ENCODE results near the gene CROCC2.
A peak's percentile ranks its signal among the peaks of the same experiment; 100 is the strongest.

Gene CROCC2

DNA sequence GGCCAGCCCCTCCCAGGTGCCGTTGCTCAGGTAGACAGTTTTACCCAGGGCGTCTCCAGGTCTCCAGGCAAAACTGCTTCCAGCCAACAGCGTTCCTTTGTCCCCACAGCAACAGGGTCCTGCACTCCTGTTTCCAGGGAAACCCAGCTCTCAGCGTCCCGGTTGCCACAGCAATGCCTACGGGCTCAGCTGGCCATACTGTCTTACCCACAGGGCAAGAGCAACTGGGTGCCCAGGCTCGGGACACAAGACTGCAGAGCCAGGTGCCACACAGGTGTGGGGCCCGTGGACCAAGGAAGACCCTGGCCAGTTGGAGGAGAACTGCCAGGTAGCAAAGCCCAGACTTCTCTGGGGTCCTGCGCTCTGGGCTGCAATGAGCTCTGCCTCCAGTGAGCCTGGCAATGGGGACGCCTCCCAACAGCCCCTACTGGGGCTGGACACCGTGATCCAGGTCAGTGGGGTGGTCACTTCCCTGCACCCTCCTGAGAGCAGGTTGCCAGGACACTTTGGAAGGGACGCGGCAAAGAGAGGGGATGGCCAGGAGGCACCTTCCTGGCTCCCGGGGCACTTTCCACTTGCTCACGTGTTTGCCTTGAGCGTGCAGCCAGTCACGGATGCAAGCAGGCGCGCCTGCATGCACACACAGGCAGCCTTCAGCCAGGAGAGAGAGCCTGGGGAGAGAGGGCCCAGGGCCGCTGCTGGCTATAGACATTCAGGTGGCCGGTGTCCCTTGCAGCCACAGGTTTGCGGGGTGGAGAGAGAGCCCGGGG is at the start of gene CROCC2:
CROCC2 (plus strand) TSS at position 196 of the 770 bp plus-strand sequence; CDS start at position 374, 178 bp downstream.
- no peak for DNase-seq

GRCh38 chr2:240857039-240858008 is 48.8 kb upstream of the CROCC2 start:
- no peak for DNase-seq

- DNase-seq: no peak
Measured at GRCh38 chr2:240858321-240858720, 47.8 kb upstream of the CROCC2 start.

GRCh38 chr2:240858871-240859270 is 47.3 kb upstream of the CROCC2 start:
- DNase-seq: no peak

DNA sequence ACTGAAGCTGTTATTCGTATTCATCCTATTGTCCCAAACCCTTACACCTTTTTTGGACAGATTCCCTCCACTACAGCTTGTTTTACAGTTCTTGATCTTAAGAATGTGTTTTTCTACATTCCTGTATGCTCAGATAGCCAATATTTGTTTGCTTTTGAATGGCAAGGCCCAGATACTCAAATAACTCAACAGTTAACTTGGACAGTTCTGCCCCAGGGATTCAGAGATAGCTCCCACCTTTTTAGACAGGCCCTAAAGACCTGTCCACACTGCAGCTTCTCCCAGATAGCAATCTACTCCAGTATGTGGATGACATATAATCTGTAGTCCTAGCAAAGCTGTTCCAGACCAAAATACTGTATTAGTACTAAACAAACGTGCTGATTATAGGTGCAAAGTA is 44.6 kb upstream of the CROCC2 start:
- DNase-seq: no peak

GRCh38 chr2:240864475-240864874 is 41.7 kb upstream of the CROCC2 start:
- DNase-seq: no peak

DNA sequence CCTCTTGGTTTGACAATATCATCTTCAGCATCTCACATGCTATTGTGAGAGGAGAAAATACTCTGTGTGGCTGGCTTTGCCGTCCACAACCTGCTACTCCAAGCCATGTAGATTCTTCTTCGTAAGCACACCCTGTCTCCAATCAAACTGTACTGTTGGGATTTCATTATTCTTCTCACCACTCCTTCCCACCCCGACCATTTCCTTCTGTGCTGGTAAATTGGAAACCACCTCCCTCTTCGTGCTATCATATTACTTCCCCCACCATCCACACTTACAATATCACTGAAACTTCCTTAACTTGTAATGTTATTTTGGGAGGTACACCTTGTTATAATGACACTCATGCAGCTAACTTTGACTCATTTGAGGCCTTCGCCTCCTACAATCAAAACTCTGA is 40.7 kb upstream of the CROCC2 start:
- no peak for DNase-seq

- peak; percentile 13 for DNase-seq
Measured at GRCh38 chr2:240868286-240869108, 37.6 kb upstream of the CROCC2 start, which contains the start of gene AGXT. AGXT (plus strand) TSS chr2:240868824; CDS start chr2:240868866, 42 bp downstream.

DNA sequence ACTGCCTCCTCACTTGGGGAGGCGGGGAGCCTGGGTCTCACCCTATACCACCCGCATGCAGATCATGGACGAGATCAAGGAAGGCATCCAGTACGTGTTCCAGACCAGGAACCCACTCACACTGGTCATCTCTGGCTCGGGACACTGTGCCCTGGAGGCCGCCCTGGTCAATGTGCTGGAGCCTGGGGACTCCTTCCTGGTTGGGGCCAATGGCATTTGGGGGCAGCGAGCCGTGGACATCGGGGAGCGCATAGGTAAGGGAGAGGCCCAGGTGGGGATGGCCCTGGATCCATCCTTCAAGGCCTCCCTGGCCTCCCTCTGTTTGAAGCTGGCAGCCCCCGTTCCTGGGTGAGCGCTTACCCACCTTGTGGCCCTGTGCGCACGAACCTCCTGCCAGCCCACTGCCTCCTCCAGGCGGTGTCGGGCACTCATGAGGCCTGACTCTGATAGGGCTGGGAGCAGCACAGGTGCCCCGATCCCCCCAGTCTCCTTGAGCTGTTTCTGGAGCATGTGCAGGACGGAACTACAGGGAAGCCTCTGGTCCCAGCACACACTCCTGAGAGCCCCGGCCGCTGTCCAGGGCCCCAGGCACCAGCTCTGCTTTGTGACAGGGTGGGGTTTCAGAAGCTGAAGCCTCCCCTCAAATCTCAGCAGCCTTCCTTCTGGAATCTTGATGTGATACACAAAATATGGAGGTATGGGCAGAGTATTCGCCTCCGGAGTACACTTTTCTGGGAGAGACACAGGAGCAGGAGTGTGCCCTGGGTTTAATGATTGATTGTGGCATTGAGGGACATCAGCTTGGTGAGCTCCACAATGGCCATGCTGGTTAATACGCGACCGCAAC is 36.8 kb upstream of the CROCC2 start:
- DNase-seq: no peak

GRCh38 chr2:240869956-240870875 is 35.9 kb upstream of the CROCC2 start:
- no peak for DNase-seq

DNA sequence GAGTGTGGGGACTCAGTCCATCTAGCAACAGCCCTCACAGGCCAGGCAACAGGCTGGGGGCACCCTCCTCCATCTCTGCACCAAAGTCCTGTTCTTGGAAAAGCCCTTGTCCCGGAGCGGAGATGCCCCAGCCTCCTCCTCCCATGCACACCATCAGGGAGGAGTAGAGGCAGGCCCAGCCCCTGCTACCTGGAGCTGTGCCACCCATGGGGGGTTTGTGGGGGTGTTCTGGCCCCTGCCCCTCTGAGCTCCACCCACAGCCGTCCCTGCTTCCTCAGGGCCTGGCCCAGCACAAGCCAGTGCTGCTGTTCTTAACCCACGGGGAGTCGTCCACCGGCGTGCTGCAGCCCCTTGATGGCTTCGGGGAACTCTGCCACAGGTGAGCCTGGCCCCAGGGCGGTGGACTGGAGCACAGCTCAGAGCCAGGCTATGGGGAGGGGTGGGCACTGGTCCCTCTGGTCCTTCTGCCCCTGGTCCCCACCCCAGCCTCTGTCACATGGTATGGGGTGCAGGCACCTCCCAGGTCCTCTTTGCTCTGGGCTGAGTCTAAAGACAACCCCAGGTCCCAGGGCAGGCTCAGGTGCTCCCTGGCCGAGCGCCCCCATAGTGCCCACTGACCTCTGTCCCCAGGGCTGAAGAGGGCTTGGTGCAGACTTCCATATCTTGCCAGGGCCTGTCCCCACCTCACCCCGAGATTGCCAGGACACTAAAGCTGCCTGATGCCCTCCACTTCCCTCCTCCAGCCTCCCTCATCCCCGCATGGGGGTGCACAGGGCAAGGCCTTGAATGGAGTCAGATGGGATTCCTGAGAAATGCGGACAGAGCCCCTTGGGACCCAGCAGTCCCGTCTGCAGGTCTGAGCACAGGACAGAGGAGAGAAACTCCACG is 34.8 kb upstream of the CROCC2 start:
- DNase-seq: no peak

DNA sequence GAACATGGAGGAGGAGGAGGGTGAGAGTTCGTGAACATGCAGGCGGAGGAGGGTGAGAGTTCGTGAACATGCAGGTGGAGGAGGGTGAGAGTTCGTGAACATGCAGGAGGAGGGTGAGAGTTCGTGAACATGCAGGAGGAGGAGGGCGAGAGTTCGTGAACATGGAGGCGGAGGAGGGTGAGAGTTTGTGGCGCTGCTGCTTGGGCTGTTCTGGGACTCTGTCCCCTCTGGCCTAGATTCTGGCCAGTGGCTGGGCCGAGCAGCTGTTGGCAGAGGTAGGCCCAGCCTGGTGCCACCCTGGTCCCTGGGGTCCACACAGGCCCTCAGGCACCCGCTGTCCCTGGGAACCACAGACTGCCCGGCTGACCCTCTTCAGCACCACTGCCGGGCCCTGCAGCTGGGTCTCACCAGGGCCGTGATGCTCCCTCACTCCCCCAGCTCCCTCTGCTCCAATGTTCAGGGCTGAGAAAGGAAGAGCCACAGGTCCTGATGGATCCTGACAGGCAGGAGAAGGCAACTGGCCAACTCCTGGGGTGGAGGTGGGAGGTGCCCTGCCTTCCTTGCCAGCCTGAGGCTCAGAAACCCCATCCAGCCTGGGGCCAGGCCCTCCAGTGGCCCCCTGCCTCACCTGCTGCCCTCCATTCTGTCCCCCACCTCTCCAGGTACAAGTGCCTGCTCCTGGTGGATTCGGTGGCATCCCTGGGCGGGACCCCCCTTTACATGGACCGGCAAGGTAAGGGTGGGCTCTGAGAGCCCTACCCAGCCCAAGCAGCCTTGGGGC is 33.6 kb upstream of the CROCC2 start:
- DNase-seq: no peak

GRCh38 chr2:240873098-240873788 is 32.9 kb upstream of the CROCC2 start:
- no peak for DNase-seq

DNA sequence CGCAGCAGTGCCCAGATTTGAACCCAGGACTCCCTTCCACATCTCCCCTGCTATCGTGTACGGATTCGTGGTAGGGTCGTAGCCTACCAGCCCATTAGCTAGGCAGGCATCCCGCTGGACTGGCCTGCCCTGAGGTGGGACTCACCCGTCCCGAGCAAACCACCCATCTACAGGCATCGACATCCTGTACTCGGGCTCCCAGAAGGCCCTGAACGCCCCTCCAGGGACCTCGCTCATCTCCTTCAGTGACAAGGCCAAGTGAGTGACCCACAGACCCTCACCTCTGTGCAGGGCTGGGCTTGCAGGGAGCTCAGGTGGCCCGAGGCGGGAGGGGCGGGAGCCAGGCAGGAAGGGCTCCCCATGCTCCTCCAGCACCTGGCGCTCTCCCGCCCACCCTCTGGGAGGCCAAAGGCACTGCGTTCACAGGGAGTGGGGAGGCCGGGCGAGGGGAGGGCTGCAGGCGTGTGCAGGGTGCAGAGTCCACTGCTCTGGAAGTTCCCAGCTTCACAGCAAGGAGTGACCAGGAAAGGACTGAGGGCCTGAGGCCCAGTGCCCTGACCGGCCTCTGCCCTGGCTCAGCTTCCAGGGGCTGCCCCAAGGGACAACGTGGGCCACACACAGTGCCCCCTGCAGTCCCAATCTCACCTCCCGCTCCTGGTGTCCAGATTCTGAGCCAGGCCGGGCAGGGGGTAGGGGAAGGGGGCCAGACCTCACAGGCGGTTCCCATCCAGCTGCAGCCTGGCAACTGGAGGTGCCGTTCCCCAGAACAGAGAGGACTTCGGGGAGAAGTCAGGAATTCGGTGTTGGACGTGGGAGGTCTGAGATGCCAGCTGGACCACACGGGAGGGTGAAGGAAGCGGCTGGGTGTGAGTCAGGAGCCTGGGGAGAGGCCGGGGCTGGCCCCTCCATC is 32.1 kb upstream of the CROCC2 start:
- DNase-seq: peak; percentile 55

DNA sequence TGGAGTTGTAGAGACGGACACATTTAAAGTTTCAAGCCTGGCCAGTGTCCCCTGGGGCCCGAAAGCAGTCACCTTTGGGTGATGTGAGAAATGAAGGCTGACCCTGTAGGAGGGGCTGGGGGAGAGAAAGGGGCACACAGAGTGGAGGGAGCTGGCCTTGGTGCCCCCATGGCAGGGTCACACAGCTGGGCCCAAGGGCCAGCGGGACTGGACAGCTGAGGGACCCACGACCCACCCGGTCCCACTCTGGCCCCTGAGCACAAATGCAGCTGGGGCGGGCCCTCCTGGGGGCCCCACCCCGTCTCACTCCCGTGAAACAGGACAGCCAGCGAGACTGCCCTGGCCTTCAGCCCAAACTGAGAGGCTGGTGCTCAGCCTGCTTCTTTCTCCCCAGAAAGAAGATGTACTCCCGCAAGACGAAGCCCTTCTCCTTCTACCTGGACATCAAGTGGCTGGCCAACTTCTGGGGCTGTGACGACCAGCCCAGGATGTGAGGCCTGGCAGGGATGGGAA is 31.4 kb upstream of the CROCC2 start:
- no peak for DNase-seq

GRCh38 chr2:240875228-240876034 is 30.7 kb upstream of the CROCC2 start:
- no peak for DNase-seq

All from NCI-H345 (cell line).